Measurements from ENCODE around the gene RARB. TPM values are rescaled to one million over a fixed set of nuclear protein-coding genes. Genes with fewer than 3 reads are reported as not detected.

The RARB gene
- total RNA-seq, 4 donors from 2014 or later: 13.1 to 45.8 (median 25.3) TPM

- 58 to 74% methylated on average over 5 of the region's 5 CpGs for WGBS, 2 donors (ENCODE audit: low coverage in 1 of 2)
Measured at GRCh38 chr3:25604107-25604805, 176.2 kb downstream of the RARB start.

DNA sequence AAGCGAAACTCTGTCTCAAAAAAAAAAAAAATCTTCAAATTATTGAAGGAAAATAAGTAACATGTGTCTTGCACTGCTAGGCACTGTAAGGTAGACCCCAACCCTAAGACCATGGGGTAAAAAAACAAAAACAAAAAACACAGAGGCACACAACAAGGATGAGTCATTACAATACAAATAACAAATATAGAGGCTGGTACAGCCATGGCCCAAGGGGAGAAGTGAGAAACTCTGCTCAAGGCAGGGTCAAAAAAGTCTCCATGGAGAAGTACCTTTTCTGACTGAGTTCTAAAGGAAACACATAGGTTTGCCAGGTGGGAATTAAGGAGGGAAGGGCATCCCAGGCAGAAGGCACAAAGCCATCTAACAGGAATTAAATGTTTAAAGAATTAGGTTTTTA lies 182.1 kb downstream of the RARB start:
- Histone ChIP-seq H3K27me3 (no peaks in the 10 kb centered on the region), H3K36me3 (peaks cover 11 to 91% of the 10 kb centered on the region in 2 donors), H3K4me1 (no peaks in the 10 kb centered on the region), H3K9me3 (no peaks in the 10 kb centered on the region), H3K27ac (no peak overlapping the region), H3K4me3 (no peak overlapping the region)
- no peak for TF ChIP-seq CTCF (IDR thresholded peaks at IDR 0.05)
- no peak for TF ChIP-seq POLR2A (IDR thresholded peaks at IDR 0.05)
- TF ChIP-seq EP300 (IDR thresholded peaks at IDR 0.05): no peak
- no peak for TF ChIP-seq POLR2AphosphoS5 (IDR thresholded peaks at IDR 0.05)
- ATAC-seq: no peak
- WGBS, 2 donors (ENCODE audit: low coverage in 1 of 2): 88% methylated on average over 1 of the region's 1 CpG; no CpG with 5 or more reads in 1 of the 2 donors

More at GRCh38 chr3:25604107-25604805, 176.2 kb downstream of the RARB start:
- TF ChIP-seq POLR2AphosphoS5 (IDR thresholded peaks at IDR 0.05) (no peak), CTCF (IDR thresholded peaks at IDR 0.05) (no peak), POLR2A (IDR thresholded peaks at IDR 0.05) (no peak), EP300 (IDR thresholded peaks at IDR 0.05) (no peak)
- H3K4me3 ChIP-seq: no peak overlapping the region
- H3K9me3 ChIP-seq: no peaks in the 10 kb centered on the region
- peak overlapping the region in 1 of 4 donors; percentile 28 for H3K27ac ChIP-seq
- peaks cover 4 to 64% of the 10 kb centered on the region in 2 donors for H3K36me3 ChIP-seq
- H3K4me1 ChIP-seq: peaks cover 0 to 13% (median 0%) of the 10 kb centered on the region in 3 donors
- ATAC-seq: peak; percentile 71
- no peaks in the 10 kb centered on the region for H3K27me3 ChIP-seq

DNA sequence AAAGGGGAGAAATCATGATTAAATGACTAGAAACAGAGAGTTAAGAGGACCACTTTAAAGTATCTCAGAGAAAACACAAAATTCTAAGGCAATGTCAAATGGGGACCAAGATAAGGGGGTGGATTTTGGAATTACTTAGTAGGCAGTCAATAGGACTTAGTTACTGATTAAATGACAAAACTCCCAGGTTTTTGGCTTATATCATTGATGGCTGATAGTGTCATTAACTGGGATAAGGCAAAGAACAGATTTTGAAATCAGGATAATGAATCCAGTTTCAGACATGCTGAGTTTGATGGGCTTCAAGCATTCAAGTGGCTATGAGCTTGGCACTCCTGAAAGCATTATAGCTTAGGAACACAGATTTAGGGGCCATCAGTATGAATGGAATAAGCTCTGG lies 182.7 kb downstream of the RARB start:
- TF ChIP-seq EP300 (IDR thresholded peaks at IDR 0.05): no peak
- no peak for TF ChIP-seq POLR2AphosphoS5 (IDR thresholded peaks at IDR 0.05)
- no peak for TF ChIP-seq CTCF (IDR thresholded peaks at IDR 0.05)
- no peak for TF ChIP-seq POLR2A (IDR thresholded peaks at IDR 0.05)
- Histone ChIP-seq H3K4me3 (no peak overlapping the region), H3K4me1 (no peaks in the 10 kb centered on the region), H3K9me3 (no peaks in the 10 kb centered on the region), H3K36me3 (peaks cover 11 to 93% of the 10 kb centered on the region in 2 donors), H3K27me3 (no peaks in the 10 kb centered on the region), H3K27ac (no peak overlapping the region)
- ATAC-seq: no peak

DNA sequence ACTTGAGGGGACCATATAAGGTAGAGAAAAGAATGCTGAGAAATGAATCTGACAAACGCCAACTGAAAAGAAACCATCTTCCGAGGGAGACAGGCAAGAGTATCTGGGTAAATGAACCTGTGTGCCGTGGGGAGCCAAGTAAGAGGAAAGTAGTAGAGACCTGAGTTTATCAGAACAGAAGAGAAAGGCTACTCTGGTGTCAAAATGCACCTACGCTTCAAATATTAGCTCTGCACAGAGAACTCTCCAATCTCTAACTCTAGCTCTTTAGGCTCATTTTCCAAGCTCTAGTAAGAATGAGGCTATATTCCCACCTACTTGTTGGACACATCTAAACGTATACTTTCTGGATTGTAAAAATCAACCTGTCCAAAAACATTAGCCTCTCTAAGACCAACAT lies 183.1 kb downstream of the RARB start:
- Histone ChIP-seq H3K27me3 (no peaks in the 10 kb centered on the region), H3K36me3 (peaks cover 11 to 95% of the 10 kb centered on the region in 2 donors), H3K9me3 (no peaks in the 10 kb centered on the region), H3K27ac (no peak overlapping the region), H3K4me3 (no peak overlapping the region), H3K4me1 (no peaks in the 10 kb centered on the region)
- no peak for ATAC-seq
- no peak for TF ChIP-seq CTCF (IDR thresholded peaks at IDR 0.05)
- TF ChIP-seq EP300 (IDR thresholded peaks at IDR 0.05): no peak
- no peak for TF ChIP-seq POLR2AphosphoS5 (IDR thresholded peaks at IDR 0.05)
- TF ChIP-seq POLR2A (IDR thresholded peaks at IDR 0.05): no peak
- 89 to 97% methylated on average over 5 of the region's 5 CpGs for WGBS, 2 donors (ENCODE audit: low coverage in 1 of 2)

DNA sequence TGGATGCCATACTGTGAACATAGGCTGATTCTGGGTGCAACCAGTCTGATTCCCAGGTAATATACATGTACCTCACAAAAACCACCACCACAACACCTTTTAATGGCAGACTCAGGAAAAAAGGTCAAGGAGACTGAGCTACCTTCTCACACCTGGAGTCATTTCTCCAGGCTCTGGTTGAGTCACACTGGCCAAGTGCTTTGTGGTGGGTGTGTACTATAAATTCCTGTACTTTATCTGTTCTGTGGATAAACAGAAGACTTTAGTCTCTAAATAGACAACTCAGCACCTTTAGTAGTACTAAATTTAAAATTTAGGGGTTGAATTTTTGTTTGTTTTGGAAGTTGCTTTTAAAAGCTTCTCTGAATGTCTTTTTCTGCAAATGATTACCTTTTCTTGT lies 190.0 kb downstream of the RARB start:
- ATAC-seq: no peak
- Histone ChIP-seq H3K27me3 (no peaks in the 10 kb centered on the region), H3K4me3 (no peak overlapping the region), H3K36me3 (peaks cover 7 to 89% of the 10 kb centered on the region in 2 donors), H3K27ac (no peak overlapping the region), H3K9me3 (no peaks in the 10 kb centered on the region), H3K4me1 (no peaks in the 10 kb centered on the region)
- no peak for TF ChIP-seq POLR2A (IDR thresholded peaks at IDR 0.05)
- no peak for TF ChIP-seq EP300 (IDR thresholded peaks at IDR 0.05)
- TF ChIP-seq POLR2AphosphoS5 (IDR thresholded peaks at IDR 0.05): no peak
- no peak for TF ChIP-seq CTCF (IDR thresholded peaks at IDR 0.05)
